Endothelial cell of umbilical vein (primary cell): ENCODE measurements around the gene CBFA2T3.

Source experiments
- CTCF ChIP-seq, 2 donors: IDR thresholded peaks; 1 replicate in 1 of 2; 2 replicates in 1 of 2; pipeline ENCODE4 v1.5.1; 2011; ENCODE audit warnings: low read length in 2 of 2, mild to moderate bottlenecking in 2 of 2, moderate library complexity in 2 of 2, control low read depth in 1 of 2, inconsistent platforms in 1 of 2, low read depth in 1 of 2; ENCODE audit not compliant: insufficient read depth in 1 of 2; ENCODE audit errors: extremely low read depth in 1 of 2
- POLR2AphosphoS5 ChIP-seq: IDR thresholded peaks from 2 replicates; pipeline ENCODE4 v1.6.1; 2012; ENCODE audit warnings: low read depth, mild to moderate bottlenecking, control low read depth, low read length, moderate library complexity; ENCODE audit not compliant: insufficient read depth

GRCh38 chr16:88939972-88940861 is 36.8 kb downstream of the CBFA2T3 start:
- TF ChIP-seq CTCF (IDR thresholded peaks at IDR 0.05; ENCODE audit: extremely low read depth in 1 of 2, insufficient read depth in 1 of 2, low read depth in 1 of 2, low read length in 2 of 2) (no peak), POLR2AphosphoS5 (no peak)
